GM10266 (cell line): ENCODE measurements around the gene ID3.

Source experiments
- DNase-seq: peaks from one replicate; pipeline ENCODE4 v3.0.0; 2012; ENCODE audit errors: extremely low spot score
- TF ChIP-seq, protein P1 (sequence below): IDR thresholded peaks from 2 replicates; pipeline ENCODE4 v1.5.1; 2012; ENCODE audit warnings: mild to moderate bottlenecking, low read depth; ENCODE audit not compliant: control insufficient read depth, insufficient read depth; ENCODE audit errors: missing control alignments

ID3 gene

DNA sequence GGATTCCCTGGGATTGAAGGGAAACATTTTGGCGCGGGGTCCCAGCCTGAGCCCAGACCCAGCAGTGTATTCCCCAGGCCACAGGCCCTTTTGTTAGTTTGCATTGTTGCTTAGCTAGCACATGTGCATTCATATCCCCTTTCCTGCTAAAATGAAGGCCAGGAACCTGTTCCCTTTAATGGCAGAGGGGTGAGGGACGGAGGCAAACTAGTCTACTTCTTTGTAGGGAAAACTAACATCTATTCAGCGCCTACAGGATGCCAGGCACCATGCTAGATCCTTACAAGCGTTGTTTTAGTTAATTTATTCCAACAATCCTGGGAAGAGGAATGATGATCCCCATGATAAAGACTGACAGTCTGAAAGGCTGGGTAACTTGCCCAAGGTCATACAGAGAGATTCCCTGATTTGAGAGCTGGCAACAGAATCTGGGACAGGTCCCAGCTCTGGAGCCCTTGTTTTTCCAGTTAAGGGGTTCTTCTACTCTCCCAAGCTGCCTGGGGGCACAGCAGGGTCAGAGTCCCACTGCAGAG, 27.7 kb downstream of the ID3 start:
- TF ChIP-seq, protein P1, sequence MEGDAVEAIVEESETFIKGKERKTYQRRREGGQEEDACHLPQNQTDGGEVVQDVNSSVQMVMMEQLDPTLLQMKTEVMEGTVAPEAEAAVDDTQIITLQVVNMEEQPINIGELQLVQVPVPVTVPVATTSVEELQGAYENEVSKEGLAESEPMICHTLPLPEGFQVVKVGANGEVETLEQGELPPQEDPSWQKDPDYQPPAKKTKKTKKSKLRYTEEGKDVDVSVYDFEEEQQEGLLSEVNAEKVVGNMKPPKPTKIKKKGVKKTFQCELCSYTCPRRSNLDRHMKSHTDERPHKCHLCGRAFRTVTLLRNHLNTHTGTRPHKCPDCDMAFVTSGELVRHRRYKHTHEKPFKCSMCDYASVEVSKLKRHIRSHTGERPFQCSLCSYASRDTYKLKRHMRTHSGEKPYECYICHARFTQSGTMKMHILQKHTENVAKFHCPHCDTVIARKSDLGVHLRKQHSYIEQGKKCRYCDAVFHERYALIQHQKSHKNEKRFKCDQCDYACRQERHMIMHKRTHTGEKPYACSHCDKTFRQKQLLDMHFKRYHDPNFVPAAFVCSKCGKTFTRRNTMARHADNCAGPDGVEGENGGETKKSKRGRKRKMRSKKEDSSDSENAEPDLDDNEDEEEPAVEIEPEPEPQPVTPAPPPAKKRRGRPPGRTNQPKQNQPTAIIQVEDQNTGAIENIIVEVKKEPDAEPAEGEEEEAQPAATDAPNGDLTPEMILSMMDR = no peak
- no peak for DNase-seq

DNA sequence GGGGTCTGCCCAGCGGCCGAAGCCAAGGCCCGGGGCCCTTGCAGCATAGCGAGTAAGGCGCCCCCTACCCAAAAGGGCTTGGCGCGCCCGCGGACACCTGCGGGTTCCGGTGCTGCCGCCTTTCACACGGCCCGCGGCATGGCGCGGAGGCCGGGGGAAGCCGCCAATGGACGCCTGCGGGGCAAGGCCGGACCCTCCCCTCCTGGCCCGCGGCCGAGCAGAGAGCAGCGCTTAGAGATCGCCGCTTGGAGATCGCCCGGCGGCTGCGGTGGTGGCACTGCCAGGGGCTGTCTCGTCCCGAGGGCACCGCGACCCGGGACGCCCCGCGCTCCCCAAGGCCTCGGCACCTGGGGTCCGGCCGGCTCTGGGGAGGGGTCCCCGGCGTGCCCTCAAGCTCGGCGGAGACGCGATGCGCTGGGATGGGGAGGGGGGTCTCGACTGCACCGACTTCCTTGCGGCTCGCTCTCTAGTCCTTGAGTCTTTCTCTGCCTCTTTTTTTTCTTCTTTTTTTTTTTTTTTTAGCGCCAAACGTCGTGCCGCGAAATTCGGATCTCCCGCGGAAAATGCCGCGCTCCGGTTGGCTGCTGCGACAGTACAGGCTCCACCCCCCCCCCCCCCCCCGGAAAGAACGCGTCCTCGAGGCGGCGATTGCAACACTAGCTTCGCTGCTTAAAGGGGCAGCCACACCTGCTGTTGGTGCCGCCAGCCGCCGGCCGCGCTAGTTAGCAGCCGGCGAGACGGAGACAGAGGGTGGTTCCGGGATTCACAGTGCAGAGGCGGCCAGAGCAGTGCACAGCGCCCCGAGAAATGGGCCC, 28.3 kb downstream of the ID3 start, which contains the start of gene E2F2:
TSS of gene E2F2 (minus strand) at position 487 of the 815 bp plus-strand sequence. CDS start at position 47, 440 bp downstream.
- TF ChIP-seq, protein P1 = peak; percentile 34
- peak; percentile 93 for DNase-seq

DNA sequence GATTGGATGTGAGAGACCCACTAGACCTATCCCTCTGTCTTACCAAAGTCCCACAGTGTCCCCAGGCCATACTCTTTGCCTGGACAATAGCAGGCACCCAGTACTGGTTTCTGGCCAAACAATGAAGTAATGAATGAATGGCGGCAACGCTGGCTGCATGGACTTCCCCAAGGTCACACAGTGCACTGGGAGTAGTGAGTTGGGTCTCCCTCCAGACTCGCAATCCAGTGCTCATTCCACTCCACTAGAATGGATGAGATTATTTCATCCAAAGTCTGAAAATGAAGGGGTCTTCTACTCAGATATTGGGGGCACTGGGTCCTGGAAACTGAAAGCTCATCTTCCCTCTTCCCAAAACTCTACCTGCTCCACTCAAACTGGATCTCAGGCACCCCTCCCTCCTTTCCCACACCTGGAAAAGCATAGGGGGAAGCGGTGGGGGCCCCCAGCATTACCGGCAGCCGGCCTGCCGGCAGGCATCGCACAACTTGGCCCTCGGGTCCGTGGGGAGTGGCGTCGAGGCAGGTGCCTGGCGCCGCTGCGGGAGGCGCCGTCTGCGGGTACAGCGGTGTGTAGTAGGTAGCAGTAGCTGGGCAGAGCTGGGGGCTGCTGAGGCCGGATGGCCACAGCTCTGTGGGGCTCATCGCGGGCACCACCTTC, 29.1 kb downstream of the ID3 start:
- TF ChIP-seq, protein P1 = no peak
- DNase-seq = no peak

DNA sequence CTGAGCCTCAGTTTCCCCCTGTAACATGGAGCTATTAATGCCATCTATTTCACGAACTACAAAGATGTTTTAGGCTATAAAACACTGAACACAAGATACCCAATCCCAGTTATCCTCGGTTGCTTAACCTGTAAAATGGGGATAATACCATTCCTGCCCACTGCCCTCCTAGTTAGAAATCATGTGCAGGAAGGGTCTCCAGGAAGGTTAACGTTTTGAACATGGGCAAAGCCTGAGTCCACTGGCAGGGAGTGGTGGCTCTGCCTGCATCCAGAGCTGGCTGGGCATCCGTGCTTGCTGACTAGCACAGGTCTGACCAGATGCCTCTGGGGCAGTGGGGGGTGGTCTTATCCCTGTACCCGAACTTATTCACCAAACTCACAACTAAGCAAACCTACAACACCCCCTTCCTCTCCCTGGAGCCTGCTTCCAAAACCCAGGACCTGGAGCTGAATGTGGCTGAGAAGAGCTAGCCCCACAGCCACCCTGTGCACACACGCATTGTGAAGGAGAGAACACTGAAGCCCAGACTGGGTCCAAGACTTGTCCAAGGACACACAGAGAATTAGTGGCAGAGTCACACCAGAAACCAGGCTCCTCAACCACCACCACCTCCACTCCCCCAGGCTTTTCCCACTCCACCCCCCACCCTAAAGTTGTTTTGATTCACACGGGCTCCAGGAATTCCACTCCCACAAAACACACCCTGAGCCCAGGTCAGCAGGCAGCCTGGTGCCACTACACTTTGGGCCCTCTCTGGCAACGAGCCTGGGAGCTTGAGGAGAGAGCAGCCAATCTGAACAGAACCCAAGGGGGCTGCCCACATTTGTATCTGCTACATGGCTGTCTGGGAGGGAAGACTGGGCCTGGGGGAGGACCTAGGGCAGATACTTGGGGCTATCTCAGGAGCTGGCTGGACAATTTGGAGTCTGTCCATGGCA, 29.9 kb downstream of the ID3 start:
- DNase-seq = no peak
- TF ChIP-seq, protein P1 = no peak

DNA sequence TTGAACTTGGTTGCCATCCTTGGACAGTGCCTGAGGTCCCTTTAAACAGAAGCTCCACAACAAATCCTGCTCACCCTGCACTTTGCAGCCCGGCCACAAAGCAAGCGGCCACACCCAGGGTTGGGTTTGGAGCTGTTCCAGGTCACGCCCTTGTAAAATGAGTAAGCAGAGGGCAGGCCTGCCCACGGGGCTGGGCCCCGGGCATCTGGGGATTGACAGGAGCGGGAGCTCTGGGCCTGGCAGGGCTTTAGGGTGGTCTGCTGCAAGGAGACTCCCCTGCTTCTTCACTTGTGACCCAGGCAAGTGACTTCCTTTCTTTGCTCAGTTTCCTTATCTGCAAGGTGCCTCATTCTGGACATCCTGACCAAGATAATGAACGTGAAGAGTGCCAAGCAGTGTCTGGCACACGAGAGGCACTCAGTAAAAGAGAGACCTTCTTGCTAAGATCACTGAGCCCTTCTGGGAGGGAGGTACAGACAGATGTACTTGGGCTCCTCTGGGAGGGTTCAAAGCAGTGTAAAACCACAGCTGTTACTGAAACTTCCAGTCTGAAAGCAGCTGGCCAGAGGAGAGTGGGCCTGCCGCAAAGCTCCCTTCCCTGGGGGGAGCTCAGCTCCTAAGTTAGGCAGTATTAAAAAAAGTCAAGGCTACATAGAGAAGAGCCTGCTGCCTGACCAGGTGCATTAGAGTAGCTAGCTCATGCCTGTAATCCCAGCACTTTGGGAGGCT, 30.9 kb downstream of the ID3 start:
- TF ChIP-seq, protein P1 = no peak
- DNase-seq = peak; percentile 63

DNA sequence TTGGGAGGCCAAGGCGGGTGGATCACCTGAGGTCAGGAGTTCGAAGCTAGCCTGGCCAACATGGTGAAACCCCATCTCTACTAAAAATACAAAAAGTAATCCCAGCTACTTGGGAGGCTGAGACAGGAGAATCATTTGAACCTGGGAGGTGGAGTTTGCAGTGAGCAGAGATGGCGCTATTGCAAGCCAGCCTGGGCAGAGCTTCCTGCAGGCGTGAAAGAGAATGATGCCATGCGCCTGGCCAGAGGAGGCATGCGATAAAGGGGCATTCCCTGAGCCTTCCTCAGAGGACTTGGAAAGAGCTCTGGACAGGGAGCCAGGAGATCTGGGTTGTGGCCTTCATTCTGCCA, 31.4 kb downstream of the ID3 start:
- TF ChIP-seq, protein P1 = peak; percentile 11
- DNase-seq = no peak
